Inflammatory macrophage treated with lipopolysaccharide for 1 hour (primary cell): ENCODE results near the gene HIP1R.

Experiments used
- DNase-seq, 2 donors: peaks; one replicate each; pipeline ENCODE4 v3.0.0-alpha.2; 2020 to 2022

The HIP1R gene

GRCh38 chr12:122835750-122836026 is 431 bp downstream of the HIP1R start:
- no peak for DNase-seq

GRCh38 chr12:122836027-122836921 is 1.0 kb downstream of the HIP1R start:
- DNase-seq: peak in 1 of 2 donors; percentile 9

- no peak for DNase-seq
Measured at GRCh38 chr12:122837306-122838265, 2.3 kb downstream of the HIP1R start.

- DNase-seq: no peak
Measured at GRCh38 chr12:122838841-122839240, 3.6 kb downstream of the HIP1R start.

GRCh38 chr12:122839907-122840554 is 4.8 kb downstream of the HIP1R start:
- DNase-seq: no peak

DNA sequence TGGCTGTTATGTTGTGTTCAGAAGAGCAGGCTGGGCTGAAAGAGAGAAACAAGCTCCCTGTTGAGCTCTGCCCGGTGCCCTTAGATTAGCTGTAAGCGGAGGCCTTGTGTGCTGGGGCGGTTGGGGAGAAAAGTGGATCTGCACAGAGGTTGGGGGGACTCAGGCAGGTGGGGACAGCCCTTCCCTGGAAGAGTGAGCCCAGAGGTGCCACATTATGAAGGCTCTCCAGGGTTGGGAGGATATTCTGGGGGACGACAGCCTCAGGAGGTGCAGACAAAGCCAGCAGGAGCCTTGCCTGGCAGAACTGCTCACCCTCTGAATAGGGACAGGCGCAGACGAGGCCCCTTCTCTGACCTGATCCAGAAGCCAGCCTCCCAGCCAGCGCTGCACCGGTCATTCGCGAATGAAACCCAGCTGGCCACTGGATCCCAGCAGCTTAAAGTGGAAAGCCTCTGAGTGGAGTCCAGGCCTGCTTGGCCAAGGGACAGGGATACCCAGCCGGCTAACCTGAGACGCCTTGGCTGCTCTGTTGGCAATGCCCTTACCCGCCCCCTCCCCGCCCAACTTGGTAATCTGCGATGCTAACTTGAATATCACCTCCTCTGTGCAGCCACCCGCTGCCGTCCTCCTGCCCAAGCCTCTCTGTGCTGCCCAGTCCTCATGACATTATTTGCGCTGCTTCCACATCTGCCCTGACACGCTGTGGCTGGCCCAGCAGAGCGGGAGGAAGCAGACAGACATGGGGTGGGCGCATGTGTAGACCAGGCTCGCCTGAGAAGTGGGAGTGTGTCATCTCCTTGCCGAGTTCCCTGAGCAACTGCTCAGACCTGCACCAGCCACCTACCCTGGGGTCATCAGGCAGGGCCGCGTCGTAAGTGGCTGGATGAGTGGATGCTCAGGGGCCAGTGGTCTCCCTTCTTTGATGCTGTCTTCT is 5.6 kb downstream of the HIP1R start:
- no peak for DNase-seq

DNA sequence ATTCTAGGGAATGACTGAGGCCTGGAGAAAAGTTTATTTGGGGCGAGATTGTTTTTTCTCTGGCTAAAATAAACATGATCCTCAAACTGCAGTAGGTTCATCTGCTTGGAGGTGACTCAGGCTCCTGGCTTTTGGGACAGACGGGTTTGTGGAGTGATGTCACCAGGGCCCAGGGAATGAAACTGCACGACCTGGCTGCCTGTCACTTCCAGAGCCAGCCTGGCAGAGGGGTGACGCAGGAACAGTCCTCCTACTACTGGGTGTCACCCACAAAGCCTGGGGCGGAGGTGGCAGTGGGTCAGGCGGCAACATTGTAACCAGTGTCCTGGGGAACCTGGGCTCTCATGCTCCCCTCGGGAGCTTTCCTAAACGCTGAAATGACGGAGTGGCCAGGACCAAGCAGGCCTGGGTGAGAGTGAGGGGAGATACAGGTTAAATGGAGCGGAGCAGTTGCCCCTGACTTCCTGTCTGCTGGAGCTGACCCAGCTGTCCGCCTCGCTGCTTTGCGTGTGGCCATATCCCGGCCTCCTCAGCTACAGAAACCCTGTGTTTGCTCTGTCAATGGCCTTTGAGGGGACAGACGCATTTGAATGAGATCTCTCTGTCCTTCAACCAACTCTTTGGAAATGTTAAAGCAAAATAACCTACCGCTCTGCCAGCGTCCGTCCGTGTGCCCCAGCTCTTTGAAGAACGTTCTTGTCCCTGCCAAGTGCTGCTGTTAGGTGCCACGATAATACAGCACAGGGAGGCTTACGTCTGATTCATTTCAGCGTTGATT is 6.5 kb downstream of the HIP1R start:
- DNase-seq: no peak

GRCh38 chr12:122842505-122843405 is 7.5 kb downstream of the HIP1R start:
- no peak for DNase-seq

- no peak for DNase-seq
Measured at GRCh38 chr12:122843455-122843854, 8.2 kb downstream of the HIP1R start.

GRCh38 chr12:122844366-122844971 is 9.2 kb downstream of the HIP1R start:
- no peak for DNase-seq

- no peak for DNase-seq
Measured at GRCh38 chr12:122845041-122845864, 10.0 kb downstream of the HIP1R start.

DNA sequence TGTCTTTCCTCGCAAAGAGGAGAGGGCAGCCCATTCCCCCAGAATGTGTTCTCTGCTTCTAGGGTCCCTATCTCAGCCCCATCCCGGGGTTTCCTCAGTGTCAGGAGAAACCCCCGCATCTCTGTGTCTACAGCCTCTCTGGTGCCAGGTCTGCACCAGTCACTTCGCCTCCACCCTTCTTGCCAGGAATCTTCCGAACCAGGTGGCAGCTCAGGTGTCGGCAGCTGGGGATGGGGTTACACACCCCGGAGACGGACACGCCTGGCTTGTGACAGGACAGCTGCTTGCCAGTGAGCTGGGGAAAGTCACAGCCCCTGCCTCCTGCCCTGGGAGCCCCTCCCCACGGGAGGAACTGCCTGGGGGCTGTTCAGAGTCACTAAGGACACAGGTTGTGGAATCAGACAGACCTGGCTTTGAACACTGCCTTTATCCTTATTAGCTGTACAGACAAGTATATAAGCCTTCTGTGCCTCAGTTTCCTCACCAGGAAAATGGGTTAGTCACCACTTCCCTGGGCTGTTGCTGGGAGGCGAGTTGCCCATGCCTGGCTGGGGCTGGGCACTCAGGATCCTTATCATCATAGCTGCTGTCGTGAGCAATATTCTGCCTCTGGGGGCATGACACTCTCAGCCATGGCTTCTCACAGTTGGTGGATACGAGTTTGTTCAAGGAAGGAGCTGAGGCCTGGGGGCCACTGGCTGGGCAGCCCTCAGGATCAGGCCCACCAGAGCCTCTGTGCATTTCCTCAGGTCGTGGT is 10.8 kb downstream of the HIP1R start:
- no peak for DNase-seq

- no peak for DNase-seq
Measured at GRCh38 chr12:122846622-122847515, 11.6 kb downstream of the HIP1R start.

GRCh38 chr12:122847516-122847836 is 12.2 kb downstream of the HIP1R start:
- no peak for DNase-seq

DNA sequence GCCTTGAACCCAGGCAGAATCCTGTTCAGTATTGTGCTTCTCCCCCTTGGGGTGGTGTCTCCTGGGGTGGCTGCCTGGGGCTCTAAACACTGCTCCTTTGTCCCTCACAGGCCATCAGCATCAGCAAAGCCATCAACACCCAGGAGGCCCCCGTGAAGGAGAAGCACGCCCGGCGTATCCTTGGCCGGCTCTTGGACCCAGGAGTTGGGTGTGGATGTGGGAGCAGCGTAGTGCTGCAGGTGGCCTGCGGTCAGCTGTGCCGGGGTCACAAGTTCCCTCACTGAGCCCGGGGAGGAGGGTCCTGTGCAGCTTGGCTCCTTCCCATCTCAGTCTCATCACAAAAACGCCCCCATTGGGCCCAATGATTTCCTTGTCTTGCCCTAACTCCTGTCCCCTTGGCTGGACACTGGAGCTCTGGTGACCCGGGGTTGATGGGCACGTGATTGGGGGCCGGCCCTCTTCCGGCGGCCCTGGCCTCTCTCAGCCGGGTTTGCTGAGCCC is 12.7 kb downstream of the HIP1R start:
- no peak for DNase-seq

DNA sequence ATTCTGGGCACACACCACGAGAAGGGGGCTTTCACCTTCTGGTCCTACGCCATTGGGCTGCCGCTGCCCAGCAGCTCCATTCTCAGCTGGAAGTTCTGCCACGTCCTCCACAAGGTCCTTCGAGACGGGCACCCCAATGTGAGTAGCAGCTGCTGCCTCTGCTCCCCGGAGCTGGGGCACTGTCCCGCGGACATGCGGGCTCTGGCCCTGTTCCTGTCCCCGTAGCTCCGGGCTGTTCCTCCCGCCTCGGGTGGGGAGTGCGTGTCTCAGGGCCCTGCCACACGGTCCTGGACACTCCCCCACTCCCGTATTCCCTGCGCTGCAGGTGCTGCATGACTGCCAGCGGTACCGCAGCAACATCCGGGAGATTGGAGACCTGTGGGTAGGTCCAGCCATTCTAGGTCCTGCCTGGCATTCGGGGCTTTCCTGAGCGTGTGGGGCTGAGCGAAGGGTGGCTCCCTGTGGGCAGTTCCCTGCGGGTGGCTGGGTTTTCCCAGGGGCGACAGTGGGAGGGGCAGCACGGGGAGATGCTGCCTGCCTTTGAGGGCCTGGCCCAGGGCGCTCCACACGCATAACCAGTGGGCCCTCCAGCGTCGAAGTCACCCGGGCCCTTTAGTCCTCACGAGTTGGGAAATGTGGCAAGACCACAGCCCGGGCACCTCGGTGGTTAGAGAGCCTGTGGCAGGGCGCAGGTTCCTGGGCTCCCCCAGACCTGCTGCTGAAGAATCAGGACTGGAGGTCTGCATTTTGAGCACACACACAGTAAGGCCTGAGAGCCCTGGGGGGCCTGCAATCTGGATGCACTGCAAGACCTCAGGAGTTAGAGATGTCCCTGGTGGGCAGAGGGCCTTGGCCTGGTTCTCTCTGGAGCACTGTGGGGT is 13.5 kb downstream of the HIP1R start:
- no peak for DNase-seq
